IgD-negative memory B cell (primary cell): Measurements from ENCODE around the gene MGME1. TPM values are rescaled to one million over a fixed set of nuclear protein-coding genes. Genes with fewer than 3 reads are reported as not detected.
A peak's percentile ranks its signal among the peaks of the same experiment; 100 is the strongest.

ENCODE experiments used
- H3K27ac Mint-ChIP-seq, 3 donors: one replicate each; pipeline ENCODE4 v1.8.0; 2020 to 2022; ENCODE audit warnings: mild to moderate bottlenecking in 3 of 3, mixed read lengths in 3 of 3, moderate library complexity in 1 of 3
- H3K27me3 Mint-ChIP-seq: one replicate; pipeline ENCODE4 v1.8.0; 2021; ENCODE audit warnings: mixed read lengths
- H3K36me3 Mint-ChIP-seq: one replicate; pipeline ENCODE4 v1.8.0; 2020; ENCODE audit warnings: mild to moderate bottlenecking, mixed read lengths
- H3K4me1 Mint-ChIP-seq, 3 donors: one replicate each; pipeline ENCODE4 v1.8.0; 2020 to 2022; ENCODE audit warnings: mixed read lengths in 3 of 3, mild to moderate bottlenecking in 1 of 3
- H3K4me3 Mint-ChIP-seq, 4 donors: one replicate each; pipeline ENCODE4 v1.8.0; 2020 to 2022; ENCODE audit warnings: mild to moderate bottlenecking in 4 of 4, mixed read lengths in 4 of 4, moderate library complexity in 3 of 4
- H3K9me3 Mint-ChIP-seq, 3 donors: one replicate each; pipeline ENCODE4 v1.8.0; 2020 to 2021; ENCODE audit warnings: mixed read lengths in 3 of 3, mild to moderate bottlenecking in 1 of 3
- polyA plus RNA-seq: library from polyadenylated mRNA; unstranded; fragments of 300-500 nt; fragmentation: Illumina TruSeq; gene quantifications from one replicate; pipeline ENCODE4 v1.2.3, GENCODE V29; 2021

The MGME1 gene
- polyA plus RNA-seq, 1 donor from 2014 or later, result 29.2 TPM

DNA sequence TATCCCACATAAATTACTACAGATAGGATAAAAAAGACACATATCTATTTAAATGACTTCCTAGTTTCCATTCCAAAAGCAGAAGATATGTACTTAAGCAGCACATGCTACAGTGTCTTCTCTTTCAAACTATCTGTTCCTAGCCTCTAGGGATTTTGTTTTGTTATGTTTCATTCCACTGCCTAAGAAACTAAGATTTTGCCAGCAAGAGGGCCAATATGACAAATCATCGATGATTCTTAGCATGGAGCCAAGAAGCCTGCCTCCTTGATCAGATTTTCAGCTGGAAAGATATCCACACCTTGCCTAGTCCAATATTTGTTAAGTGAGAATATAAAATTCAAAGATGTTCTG is 7.3 kb upstream of the MGME1 start:
- Mint-ChIP-seq H3K27ac (peak overlapping the region; percentile 24 to 84 (median 67)), H3K4me1 (peaks cover 75 to 79% (median 79%) of the 10 kb centered on the region in 3 donors), H3K4me3 (peak overlapping the region; percentile 66 to 93 (median 75)), H3K27me3 (no peaks in the 10 kb centered on the region), H3K36me3 (peaks cover 3% of the 10 kb centered on the region), H3K9me3 (no peaks in the 10 kb centered on the region)

DNA sequence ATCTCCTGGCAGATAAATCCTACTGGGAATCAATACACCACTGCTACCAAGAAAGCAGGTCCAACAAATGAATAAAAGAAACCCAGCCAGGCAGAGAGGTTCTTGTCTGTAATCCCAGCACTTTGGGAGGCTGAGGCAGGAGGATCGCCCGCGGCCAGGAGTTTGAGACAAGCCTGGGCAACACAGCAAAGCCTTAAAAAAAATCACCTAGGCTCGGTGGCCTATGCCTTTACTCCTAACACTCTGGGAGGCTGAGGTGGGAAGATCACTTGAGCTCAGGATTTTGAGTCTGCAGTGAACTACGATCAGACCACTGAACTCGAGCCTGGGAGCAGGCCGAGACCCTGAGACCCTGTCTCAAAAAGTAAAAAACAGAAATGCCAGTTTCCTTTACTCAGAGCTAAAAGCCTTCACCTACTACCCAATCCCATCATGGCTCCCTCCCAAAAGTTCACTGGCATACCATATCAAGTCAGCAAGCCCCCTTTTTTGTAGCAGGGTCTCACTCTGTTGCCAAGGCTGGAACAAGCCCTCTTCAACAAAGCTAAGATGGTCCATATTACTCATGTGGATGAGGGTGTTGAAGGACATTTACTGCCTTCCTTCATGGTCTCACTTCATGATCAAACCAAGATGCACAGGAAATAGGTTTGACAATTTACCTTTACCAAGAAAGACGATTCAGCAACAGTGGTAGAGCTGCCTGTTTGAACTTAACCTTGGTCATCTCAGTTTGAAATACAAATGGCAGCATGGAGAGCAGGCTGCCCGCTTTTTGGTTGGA is 5.5 kb upstream of the MGME1 start:
- no peaks in the 10 kb centered on the region for H3K9me3 Mint-ChIP-seq
- no peaks in the 10 kb centered on the region for H3K36me3 Mint-ChIP-seq
- no peaks in the 10 kb centered on the region for H3K27me3 Mint-ChIP-seq
- peak overlapping the region; percentile 11 to 99 (median 96) for H3K27ac Mint-ChIP-seq
- peaks cover 67 to 75% (median 71%) of the 10 kb centered on the region in 3 donors for H3K4me1 Mint-ChIP-seq
- H3K4me3 Mint-ChIP-seq, result peak overlapping the region; percentile 55 to 99 (median 98)

DNA sequence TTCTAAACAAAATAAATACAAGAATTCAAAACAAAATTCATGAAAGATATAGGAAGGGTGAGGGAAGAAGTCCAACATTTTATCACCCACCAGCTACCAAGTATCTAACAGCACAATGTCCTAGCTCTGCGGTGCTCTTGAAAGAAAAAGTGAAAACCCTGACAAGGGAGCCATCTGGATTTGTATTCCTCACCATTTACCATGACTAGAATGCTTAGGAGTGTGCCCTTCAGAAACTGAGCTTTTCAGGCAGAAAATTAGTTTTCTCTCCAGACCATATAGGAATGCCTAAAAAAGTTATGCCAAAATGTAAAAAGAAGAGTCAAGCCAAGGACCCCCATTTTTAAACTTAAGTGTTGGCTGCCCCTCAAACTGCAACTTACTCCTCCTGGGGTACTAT is 4.7 kb upstream of the MGME1 start:
- Mint-ChIP-seq H3K27me3 (no peaks in the 10 kb centered on the region), H3K36me3 (no peaks in the 10 kb centered on the region), H3K4me1 (peaks cover 60 to 72% (median 64%) of the 10 kb centered on the region in 3 donors), H3K27ac (peak overlapping the region; percentile 95 to 99 (median 96)), H3K4me3 (peak overlapping the region in 3 of 4 donors; percentile 97 to 99 (median 98)), H3K9me3 (no peaks in the 10 kb centered on the region)

DNA sequence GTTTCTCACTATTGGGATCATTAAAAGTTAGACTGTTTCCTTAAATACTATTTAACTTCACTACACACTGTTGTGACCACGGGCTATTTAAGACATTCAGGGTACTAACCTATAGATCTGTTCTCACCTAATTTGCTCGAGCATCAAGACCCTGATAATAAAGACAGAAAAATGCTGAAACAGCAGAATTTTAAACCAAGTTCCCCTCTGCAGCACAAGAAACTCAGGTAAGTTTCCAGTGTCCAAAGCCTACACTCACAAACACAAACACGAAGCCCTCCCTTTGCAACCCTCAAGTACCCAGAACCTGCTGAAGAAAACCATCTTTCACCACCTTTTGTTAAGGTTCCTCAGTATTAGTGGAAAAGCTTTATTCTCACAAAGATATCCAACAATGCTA is 4.2 kb upstream of the MGME1 start:
- Mint-ChIP-seq H3K9me3 (no peaks in the 10 kb centered on the region), H3K36me3 (no peaks in the 10 kb centered on the region), H3K27ac (peak overlapping the region; percentile 95 to 99 (median 96)), H3K4me3 (peak overlapping the region; percentile 95 to 99 (median 98)), H3K27me3 (no peaks in the 10 kb centered on the region), H3K4me1 (peaks cover 54 to 68% (median 58%) of the 10 kb centered on the region in 3 donors)

DNA sequence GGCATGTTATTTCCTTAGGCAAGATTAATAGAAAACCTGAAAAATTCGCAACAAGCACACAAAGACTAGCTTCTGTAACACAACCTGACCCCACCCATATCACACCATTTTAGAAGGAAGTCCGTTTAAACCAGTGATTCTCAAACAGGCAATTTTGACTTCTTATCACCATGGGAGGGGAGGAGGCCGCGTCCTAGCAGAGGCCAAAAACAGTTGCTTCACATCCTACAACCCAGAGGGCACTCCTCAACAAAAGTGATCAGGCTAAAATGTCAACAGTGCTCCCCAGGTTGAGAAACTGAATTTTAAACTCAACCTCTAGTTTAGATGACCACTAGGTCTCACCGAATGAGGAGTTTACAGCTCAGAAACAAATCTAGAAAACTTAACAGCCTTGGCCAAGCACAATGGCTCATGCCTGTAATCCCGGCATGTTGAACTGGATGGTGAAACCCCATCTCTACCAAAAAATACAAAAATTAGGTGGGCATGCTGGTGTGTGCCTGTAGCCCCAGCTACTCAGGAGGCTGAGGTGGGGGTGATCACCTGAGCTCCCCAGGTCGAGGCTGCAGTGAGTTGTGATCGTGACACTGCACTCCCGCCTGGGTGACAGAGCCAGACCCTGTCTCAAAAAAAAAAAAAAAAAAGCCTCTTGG is 3.6 kb upstream of the MGME1 start:
- H3K4me3 Mint-ChIP-seq, result peak overlapping the region; percentile 95 to 99 (median 98)
- peak overlapping the region; percentile 95 to 99 (median 96) for H3K27ac Mint-ChIP-seq
- no peaks in the 10 kb centered on the region for H3K9me3 Mint-ChIP-seq
- no peaks in the 10 kb centered on the region for H3K36me3 Mint-ChIP-seq
- H3K4me1 Mint-ChIP-seq, result peaks cover 53 to 69% (median 60%) of the 10 kb centered on the region in 3 donors
- no peaks in the 10 kb centered on the region for H3K27me3 Mint-ChIP-seq

DNA sequence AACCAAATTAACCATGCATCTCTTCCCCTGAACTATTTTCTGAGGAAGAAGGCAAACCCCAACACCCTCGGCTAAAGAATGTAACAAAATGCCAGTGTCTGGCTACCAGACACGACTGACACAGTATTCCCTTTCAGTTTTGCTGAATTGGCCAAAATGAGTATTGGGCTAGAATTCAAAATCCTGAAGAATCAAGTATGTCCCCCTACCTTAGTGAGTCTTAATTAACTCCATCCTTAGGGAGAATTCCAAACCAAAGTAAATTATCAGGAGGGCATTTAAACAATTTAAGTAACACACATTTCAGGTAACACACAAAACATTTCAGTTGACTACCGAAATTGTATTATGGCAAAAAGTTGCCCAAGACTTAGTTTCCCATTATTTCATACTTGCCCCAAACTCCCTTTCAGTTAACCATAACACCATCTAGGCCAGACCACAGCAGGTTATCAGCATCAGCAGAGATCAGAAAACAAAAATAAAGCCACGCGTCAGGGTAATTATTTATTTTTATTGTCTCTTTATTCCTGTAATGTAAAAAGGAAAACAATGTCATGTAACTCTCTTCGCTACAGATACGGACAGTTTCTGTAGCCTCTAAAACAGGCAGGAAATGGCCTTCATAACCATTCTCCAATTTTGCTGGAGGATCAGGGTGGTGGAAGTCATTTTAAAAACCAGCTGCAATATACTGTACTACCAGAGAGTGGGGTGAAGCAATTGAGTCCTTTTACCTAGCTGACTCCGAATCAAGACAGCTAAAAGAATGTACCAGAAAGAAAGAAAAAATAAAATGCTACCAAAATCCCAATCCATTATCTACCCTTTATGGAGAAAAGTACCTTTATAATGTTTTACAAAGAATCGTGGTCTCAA is 2.1 kb upstream of the MGME1 start:
- Mint-ChIP-seq H3K27me3 (no peaks in the 10 kb centered on the region), H3K27ac (peak overlapping the region; percentile 95 to 99 (median 96)), H3K9me3 (no peaks in the 10 kb centered on the region), H3K4me3 (peak overlapping the region; percentile 95 to 99 (median 98)), H3K4me1 (peaks cover 42 to 57% (median 56%) of the 10 kb centered on the region in 3 donors), H3K36me3 (no peaks in the 10 kb centered on the region)

DNA sequence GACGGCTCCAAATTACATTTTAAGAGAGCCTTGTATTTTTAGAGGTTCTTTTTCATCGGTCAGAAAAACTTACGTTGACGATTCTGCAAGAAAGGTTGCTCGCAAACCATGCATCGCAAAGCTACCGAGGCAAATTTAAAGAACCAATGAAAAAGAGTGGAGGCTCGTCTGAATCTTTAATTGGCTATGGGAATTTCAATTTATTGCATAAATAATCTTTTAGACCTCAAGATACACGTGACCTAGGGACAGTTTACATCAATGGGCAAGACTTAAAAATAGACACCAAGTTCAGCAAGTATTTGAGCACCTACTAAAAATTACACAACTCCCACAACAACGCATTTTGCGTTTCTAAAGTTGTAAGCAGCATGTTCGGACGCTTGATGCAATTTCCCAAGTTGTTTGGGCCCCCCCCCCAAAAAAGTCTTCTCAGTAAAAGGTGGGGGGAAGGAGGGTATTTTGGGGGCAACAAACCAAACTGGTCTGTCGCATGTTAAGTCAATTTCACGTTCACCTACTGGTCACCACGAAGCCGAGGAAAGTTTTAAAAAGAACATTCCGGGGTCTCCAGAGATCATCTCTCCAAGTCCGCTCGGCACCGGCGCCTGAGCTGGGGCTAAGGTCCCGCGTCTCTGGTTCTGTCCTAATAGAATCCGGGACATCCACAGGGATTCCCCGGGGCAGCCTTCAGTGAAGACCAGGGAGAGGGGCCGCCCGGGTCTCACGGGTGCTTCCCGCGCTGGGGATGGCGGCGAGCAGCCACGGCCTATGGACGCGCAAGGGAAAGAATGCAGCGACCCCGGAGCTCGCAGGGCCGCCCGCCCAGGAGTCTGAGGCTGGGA is 1.1 kb upstream of the MGME1 start:
- Mint-ChIP-seq H3K9me3 (no peaks in the 10 kb centered on the region), H3K4me3 (peak overlapping the region; percentile 95 to 99 (median 98)), H3K27me3 (no peaks in the 10 kb centered on the region), H3K36me3 (no peaks in the 10 kb centered on the region), H3K4me1 (peaks cover 43 to 54% (median 52%) of the 10 kb centered on the region in 3 donors), H3K27ac (peak overlapping the region; percentile 95 to 99 (median 96))

DNA sequence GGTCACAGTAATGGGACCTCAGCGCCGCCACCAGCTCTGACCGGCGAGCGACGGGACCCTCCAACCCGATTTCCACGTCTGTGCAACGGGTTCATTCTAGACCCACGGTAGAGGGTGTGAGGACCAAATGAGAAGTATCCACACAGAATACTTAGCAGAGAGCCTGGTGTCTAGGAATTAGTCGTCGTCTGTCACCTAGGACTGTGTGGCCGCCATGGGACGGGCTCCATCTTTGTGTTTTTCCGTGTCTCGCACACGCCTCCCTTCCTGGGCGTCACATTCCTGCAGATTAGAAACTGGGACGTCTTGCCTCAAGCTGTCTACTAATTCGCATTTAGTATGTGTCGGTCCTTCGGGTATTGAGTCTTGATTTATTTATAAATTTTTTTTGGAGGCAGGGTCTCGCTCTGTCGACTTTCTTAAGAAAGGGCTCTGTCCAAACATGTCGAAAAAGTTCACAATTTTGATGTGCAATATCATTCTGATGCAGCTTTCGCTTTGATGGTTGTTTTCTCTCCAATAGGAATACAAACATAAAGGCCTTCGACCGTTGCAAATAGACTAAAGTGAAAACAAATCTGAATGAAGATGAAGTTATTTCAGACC is 563 bp downstream of the MGME1 start:
- no peaks in the 10 kb centered on the region for H3K36me3 Mint-ChIP-seq
- H3K4me3 Mint-ChIP-seq, result peak overlapping the region; percentile 95 to 99 (median 98)
- H3K4me1 Mint-ChIP-seq, result peaks cover 40 to 49% (median 46%) of the 10 kb centered on the region in 3 donors
- no peaks in the 10 kb centered on the region for H3K27me3 Mint-ChIP-seq
- H3K9me3 Mint-ChIP-seq, result no peaks in the 10 kb centered on the region
- peak overlapping the region; percentile 92 to 99 (median 98) for H3K27ac Mint-ChIP-seq

DNA sequence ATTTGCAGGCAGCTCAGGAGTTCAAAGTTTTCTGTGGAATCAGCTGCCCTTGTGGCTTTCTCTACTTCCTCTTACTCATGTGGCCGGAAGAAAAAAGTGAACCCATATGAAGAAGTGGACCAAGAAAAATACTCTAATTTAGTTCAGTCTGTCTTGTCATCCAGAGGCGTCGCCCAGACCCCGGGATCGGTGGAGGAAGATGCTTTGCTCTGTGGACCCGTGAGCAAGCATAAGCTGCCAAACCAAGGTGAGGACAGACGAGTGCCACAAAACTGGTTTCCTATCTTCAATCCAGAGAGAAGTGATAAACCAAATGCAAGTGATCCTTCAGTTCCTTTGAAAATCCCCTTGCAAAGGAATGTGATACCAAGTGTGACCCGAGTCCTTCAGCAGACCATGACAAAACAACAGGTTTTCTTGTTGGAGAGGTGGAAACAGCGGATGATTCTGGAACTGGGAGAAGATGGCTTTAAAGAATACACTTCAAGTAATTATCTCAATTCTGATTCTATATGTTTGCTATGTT is 1.1 kb downstream of the MGME1 start:
- Mint-ChIP-seq H3K4me3 (peak overlapping the region; percentile 95 to 99 (median 98)), H3K36me3 (no peaks in the 10 kb centered on the region)

DNA sequence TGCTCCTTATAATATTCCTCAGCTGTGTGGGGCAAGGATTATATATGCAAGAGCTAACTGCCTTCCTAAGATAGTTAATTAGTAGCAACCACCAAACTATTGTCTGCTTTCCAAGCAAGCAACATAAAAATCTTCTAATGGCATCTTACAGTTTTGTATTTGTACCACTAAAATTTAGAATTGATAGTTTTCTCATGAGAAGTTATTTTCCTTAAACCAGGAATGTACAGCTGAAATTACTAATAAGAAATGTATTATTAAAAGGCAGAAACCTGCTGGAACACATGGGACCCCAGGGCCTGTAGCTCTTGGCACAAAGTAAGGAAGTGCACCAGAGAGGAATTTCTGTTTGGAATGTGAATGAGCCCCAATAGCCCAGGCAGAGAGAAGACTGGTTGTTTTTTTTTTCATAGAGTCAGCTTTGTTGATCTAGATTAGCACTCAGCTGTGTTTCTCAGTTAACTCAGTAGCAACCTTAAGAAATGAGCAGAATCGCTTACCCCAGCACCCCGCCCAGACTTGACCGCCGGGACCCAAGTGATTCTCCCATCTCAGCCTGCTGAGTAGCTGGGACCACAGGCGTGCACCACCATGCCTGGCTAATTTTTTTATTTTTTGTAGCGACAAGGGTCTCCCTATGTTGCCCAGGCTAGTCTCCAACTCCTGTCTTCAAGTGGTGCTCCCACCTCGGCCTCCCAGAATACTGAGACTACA is 2.6 kb downstream of the MGME1 start:
- H3K4me1 Mint-ChIP-seq, result peaks cover 30 to 40% (median 34%) of the 10 kb centered on the region in 3 donors
- H3K36me3 Mint-ChIP-seq, result no peaks in the 10 kb centered on the region
- no peaks in the 10 kb centered on the region for H3K9me3 Mint-ChIP-seq

More for the DNA sequence above, 1.1 kb downstream of the MGME1 start:
- H3K9me3 Mint-ChIP-seq, result no peaks in the 10 kb centered on the region
- H3K27ac Mint-ChIP-seq, result peak overlapping the region; percentile 92 to 99 (median 98)
- peaks cover 37 to 44% (median 41%) of the 10 kb centered on the region in 3 donors for H3K4me1 Mint-ChIP-seq
- H3K27me3 Mint-ChIP-seq, result no peaks in the 10 kb centered on the region

DNA sequence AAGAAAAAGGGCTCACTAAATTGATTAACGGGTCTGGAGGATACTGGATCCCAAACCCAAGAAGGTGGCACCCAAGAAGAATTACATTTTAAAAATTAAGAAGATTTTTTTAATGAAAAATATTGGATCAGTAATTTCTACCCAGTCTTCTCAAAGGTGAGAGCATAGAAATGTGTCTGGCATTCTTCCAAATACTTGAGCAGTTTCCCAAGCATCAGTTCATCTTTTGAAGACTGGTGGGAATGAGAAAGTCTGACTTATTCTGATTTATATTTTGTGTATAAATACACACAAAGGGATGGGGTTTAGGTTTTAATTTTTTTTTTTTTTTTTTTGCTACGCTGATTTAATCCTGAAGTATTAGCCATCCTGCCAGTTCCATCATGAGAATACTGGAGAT is 3.3 kb downstream of the MGME1 start:
- H3K9me3 Mint-ChIP-seq, result no peaks in the 10 kb centered on the region
- no peaks in the 10 kb centered on the region for H3K27me3 Mint-ChIP-seq
- peaks cover 29 to 35% (median 30%) of the 10 kb centered on the region in 3 donors for H3K4me1 Mint-ChIP-seq
- H3K36me3 Mint-ChIP-seq, result no peaks in the 10 kb centered on the region
- H3K27ac Mint-ChIP-seq, result peak overlapping the region; percentile 41 to 99 (median 92)
- peak overlapping the region; percentile 95 to 99 (median 98) for H3K4me3 Mint-ChIP-seq

More for the DNA sequence above, 2.6 kb downstream of the MGME1 start:
- peak overlapping the region; percentile 95 to 99 (median 98) for H3K4me3 Mint-ChIP-seq
- peak overlapping the region; percentile 41 to 99 (median 92) for H3K27ac Mint-ChIP-seq
- H3K27me3 Mint-ChIP-seq, result no peaks in the 10 kb centered on the region

DNA sequence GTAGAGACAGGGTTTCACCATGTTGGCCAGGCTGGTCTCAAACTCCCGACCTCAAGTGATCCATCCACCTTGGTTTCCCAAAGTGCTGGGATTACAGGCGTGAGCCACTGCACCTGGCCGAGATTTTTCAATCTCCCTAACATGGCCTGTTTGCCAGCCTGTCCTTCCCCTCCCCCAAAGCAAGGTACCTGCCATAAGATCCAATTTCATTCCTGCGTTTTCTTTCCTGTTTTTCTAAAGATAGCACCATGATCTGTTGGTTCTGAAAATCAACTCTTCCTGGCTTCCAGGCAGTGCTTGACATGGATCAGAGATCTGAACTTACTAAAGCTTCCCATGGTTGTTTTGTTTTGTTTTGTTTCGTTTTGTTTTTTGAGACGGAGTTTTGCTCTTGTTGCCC is 7.5 kb downstream of the MGME1 start:
- Mint-ChIP-seq H3K4me1 (peaks cover 18 to 27% (median 24%) of the 10 kb centered on the region in 3 donors), H3K27ac (peak overlapping the region in 1 of 3 donors; percentile 31)

More for the DNA sequence above, 7.5 kb downstream of the MGME1 start:
- Mint-ChIP-seq H3K27me3 (no peaks in the 10 kb centered on the region), H3K36me3 (peaks cover 5% of the 10 kb centered on the region), H3K9me3 (no peaks in the 10 kb centered on the region), H3K4me3 (peak overlapping the region in 1 of 4 donors; percentile 58)
